Measurements from ENCODE around the gene GAK. TPM values are rescaled to one million over a fixed set of nuclear protein-coding genes. Genes with fewer than 3 reads are reported as not detected.

GAK gene
- total RNA-seq, 4 donors from 2014 or later = 70.1 to 95.3 (median 78.1) TPM

- peaks cover 5% of the 10 kb centered on the region for H3K27me3 ChIP-seq
Observed at GRCh38 chr4:837772-838171, 94.3 kb downstream of the GAK start.

GRCh38 chr4:836750-837301, 95.3 kb downstream of the GAK start:
- TF ChIP-seq POLR2A (IDR thresholded peaks at IDR 0.05) = no peak
- TF ChIP-seq, protein P1, sequence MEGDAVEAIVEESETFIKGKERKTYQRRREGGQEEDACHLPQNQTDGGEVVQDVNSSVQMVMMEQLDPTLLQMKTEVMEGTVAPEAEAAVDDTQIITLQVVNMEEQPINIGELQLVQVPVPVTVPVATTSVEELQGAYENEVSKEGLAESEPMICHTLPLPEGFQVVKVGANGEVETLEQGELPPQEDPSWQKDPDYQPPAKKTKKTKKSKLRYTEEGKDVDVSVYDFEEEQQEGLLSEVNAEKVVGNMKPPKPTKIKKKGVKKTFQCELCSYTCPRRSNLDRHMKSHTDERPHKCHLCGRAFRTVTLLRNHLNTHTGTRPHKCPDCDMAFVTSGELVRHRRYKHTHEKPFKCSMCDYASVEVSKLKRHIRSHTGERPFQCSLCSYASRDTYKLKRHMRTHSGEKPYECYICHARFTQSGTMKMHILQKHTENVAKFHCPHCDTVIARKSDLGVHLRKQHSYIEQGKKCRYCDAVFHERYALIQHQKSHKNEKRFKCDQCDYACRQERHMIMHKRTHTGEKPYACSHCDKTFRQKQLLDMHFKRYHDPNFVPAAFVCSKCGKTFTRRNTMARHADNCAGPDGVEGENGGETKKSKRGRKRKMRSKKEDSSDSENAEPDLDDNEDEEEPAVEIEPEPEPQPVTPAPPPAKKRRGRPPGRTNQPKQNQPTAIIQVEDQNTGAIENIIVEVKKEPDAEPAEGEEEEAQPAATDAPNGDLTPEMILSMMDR (IDR thresholded peaks at IDR 0.05) = no peak
- TF ChIP-seq EP300 (IDR thresholded peaks at IDR 0.05) = no peak
- TF ChIP-seq POLR2AphosphoS5 (IDR thresholded peaks at IDR 0.05) = no peak
- H3K27ac ChIP-seq = no peak overlapping the region
- H3K4me1 ChIP-seq = no peaks in the 10 kb centered on the region
- no peaks in the 10 kb centered on the region for H3K36me3 ChIP-seq
- H3K27me3 ChIP-seq = peaks cover 14% of the 10 kb centered on the region
- H3K4me3 ChIP-seq = no peak overlapping the region
- WGBS, 2 donors (ENCODE audit: low coverage in 1 of 2) = no CpG with 5 or more reads among the region's 22 CpGs
- ATAC-seq = no peak
- peaks cover 0 to 55% (median 0%) of the 10 kb centered on the region in 3 donors for H3K9me3 ChIP-seq

More at GRCh38 chr4:837772-838171, 94.3 kb downstream of the GAK start:
- no peaks in the 10 kb centered on the region for H3K4me1 ChIP-seq
- H3K27ac ChIP-seq = no peak overlapping the region
- TF ChIP-seq EP300 (IDR thresholded peaks at IDR 0.05) (no peak), POLR2AphosphoS5 (IDR thresholded peaks at IDR 0.05) (no peak), POLR2A (IDR thresholded peaks at IDR 0.05) (no peak)
- TF ChIP-seq, protein P1 (IDR thresholded peaks at IDR 0.05) = no peak
- 92 to 100% methylated on average over 1 of the region's 1 CpG for WGBS, 2 donors (ENCODE audit: low coverage in 1 of 2)
- peaks cover 0 to 45% (median 0%) of the 10 kb centered on the region in 3 donors for H3K9me3 ChIP-seq
- no peak for ATAC-seq
- H3K36me3 ChIP-seq = no peaks in the 10 kb centered on the region
- no peak overlapping the region for H3K4me3 ChIP-seq

DNA sequence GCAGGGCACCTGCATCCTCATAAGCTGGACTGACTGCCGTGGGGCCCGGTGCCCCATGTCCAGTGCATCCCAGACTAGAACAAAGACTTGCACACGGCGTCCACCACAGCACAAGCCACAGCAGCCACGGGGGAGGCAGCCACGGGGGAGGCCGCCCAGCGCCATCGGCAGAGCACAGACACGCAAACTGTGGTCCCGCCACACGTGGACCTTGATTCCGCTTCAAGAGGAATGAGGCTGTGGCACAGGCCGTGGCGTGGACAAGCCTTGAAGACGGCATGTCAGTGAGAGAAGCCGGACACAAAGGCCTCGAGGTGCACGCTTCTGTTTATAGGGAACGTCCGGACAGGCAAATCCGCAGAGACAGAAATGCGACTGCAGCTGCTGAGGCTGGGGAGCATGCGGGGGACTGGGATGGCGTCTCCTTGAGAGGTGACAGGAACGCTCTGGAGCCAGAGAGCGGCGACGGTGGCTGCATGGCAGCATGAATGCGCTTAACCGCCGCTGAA, 96.1 kb downstream of the GAK start:
- H3K4me1 ChIP-seq = no peaks in the 10 kb centered on the region
- WGBS, 2 donors (ENCODE audit: low coverage in 1 of 2) = 90 to 96% methylated on average over 9 to 10 of the region's 32 CpGs
- TF ChIP-seq EP300 (IDR thresholded peaks at IDR 0.05) (no peak), POLR2A (IDR thresholded peaks at IDR 0.05) (no peak), POLR2AphosphoS5 (IDR thresholded peaks at IDR 0.05) (no peak)
- TF ChIP-seq, protein P1 (IDR thresholded peaks at IDR 0.05) = no peak
- peaks cover 0 to 62% (median 0%) of the 10 kb centered on the region in 3 donors for H3K9me3 ChIP-seq
- no peak overlapping the region for H3K27ac ChIP-seq
- H3K36me3 ChIP-seq = no peaks in the 10 kb centered on the region
- no peak for ATAC-seq
- H3K4me3 ChIP-seq = no peak overlapping the region
- H3K27me3 ChIP-seq = peaks cover 22% of the 10 kb centered on the region

DNA sequence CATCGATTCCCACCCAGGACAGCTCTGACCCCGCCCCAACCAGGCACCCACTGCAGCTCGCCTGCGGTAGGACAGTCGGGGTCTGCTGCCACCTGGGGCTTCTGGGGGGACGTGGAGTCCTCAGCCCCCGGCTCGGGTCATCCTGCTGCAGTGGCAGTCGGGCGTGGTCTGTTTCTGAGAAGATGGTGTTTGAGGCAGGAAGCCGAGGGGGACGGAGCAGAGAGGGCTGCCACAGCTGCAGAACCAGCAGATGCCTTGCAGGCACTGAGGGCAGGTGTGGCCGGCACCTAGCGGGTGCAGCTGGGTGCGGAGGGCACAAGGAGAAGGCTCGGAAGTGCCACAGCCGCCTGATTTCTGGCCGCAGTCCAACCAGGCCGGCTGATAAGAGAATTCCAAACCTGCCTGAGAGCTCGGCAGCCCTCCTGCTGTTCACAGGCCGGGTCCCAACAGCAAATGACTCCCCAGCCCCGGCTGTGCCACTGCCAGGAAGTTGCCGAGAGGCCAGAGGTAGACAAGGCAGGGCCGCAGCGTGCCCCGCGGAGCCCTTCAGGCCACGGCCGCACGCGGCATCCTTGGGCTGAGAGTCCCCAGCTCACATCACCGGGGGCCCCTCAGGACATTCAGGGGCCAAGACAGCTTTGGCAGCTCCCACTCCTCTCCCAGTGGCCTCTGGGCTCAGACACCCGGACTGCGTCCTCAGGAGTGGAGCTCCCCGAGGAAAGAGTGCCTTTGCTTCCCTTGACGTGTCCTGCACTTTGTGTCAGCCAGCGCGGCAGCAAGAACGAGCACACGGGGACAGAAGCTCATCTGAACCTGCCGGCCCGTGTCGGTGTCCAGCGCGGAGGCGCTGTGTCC, 96.7 kb downstream of the GAK start:
- Histone ChIP-seq H3K27me3 (peaks cover 29% of the 10 kb centered on the region), H3K4me1 (no peaks in the 10 kb centered on the region), H3K9me3 (peaks cover 0 to 64% (median 0%) of the 10 kb centered on the region in 3 donors), H3K36me3 (no peaks in the 10 kb centered on the region), H3K27ac (no peak overlapping the region), H3K4me3 (no peak overlapping the region)
- no peak for ATAC-seq
- no CpG with 5 or more reads among the region's 46 CpGs for WGBS, 2 donors (ENCODE audit: low coverage in 1 of 2)
- no peak for TF ChIP-seq POLR2AphosphoS5 (IDR thresholded peaks at IDR 0.05)
- no peak for TF ChIP-seq EP300 (IDR thresholded peaks at IDR 0.05)
- TF ChIP-seq POLR2A (IDR thresholded peaks at IDR 0.05) = no peak
- TF ChIP-seq, protein P1 (IDR thresholded peaks at IDR 0.05) = no peak

Measured in gastroesophageal sphincter (tissue), 4 donors.